ENCODE measurements around the gene OST4.

OST4 gene

DNA sequence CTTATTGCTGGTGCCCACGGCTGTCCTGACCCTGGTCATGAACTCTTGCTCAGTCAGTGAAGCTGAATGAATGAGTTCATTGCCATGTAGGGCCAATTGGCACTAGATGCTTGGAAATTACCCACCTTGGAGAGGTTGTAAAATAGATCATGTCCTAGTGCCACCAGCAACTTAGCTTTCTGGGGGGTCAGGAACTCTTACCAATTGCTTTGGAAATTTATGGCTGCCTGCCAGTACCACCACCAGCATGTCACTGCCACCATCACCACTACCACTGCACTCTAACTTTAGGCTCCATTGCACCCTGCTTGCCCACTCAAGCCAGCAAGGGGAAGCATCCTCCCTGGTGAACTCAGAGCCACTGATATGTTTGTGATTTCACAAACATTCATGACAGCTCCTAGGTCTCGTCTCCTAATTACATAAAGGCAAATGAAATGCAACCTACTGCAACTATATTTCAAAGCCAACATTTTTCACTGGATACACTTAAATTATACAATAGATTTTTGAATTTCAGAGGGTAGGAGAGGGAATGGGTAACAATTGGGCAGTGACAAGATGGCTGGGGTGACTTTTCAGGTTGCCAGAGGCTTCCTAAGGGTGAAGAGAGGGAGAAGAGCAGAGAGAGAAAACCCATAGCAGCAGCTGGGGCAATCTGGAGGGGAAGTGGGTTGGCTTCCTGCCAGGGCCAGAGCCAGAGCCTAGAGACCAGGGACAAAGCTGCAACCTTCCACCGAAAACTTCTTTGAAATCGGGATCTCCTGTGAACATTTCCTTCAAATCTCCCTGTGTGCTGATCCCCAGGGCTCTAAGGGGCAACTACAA is 3.5 kb upstream of the OST4 start:
- DNase-seq (ENCODE audit: low read depth in 1 of 2, low spot score in 1 of 2) = peak in 1 of 2 experiments; percentile 88
- Histone ChIP-seq H3K27me3 (ENCODE audit: insufficient read depth, poor library complexity, severe bottlenecking) (no peaks in the 10 kb centered on the region), H3K4me3 (replicated peaks; ENCODE audit: insufficient read depth, low read length) (no peak overlapping the region), H3K27ac (replicated peaks) (peak overlapping the region; percentile 41)
- peak; percentile 44; the same call in 1 of the 2 replicates for TF ChIP-seq POLR2AphosphoS5 (IDR thresholded peaks at IDR 0.05; ENCODE audit: low read depth)
- TF ChIP-seq, protein P1, sequence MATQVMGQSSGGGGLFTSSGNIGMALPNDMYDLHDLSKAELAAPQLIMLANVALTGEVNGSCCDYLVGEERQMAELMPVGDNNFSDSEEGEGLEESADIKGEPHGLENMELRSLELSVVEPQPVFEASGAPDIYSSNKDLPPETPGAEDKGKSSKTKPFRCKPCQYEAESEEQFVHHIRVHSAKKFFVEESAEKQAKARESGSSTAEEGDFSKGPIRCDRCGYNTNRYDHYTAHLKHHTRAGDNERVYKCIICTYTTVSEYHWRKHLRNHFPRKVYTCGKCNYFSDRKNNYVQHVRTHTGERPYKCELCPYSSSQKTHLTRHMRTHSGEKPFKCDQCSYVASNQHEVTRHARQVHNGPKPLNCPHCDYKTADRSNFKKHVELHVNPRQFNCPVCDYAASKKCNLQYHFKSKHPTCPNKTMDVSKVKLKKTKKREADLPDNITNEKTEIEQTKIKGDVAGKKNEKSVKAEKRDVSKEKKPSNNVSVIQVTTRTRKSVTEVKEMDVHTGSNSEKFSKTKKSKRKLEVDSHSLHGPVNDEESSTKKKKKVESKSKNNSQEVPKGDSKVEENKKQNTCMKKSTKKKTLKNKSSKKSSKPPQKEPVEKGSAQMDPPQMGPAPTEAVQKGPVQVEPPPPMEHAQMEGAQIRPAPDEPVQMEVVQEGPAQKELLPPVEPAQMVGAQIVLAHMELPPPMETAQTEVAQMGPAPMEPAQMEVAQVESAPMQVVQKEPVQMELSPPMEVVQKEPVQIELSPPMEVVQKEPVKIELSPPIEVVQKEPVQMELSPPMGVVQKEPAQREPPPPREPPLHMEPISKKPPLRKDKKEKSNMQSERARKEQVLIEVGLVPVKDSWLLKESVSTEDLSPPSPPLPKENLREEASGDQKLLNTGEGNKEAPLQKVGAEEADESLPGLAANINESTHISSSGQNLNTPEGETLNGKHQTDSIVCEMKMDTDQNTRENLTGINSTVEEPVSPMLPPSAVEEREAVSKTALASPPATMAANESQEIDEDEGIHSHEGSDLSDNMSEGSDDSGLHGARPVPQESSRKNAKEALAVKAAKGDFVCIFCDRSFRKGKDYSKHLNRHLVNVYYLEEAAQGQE (IDR thresholded peaks at IDR 0.05; ENCODE audit: insufficient replicate concordance, low read depth) = no peak
- TF ChIP-seq SPI1 (IDR thresholded peaks at IDR 0.05; ENCODE audit: borderline replicate concordance, low read depth) = peak; percentile 56; the same call in 1 of the 2 replicates

DNA sequence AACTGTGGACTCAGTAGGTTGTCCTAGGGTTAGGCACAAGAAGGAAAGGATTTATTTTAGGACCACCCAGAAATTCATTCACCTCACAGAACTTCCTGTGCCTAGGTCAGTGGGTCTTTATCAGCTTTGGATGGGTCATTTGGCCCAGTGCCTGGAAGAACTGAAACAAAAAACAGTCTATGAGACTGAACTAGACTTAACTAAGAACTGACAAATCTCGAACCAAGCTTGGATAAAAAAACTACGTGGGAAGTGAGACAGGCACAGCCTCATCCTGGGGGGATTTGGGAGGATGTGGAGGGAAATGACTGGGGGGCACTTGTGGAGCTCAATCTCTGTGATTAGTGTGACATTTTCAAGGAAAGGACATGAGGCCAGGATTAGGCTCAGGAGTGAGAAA is 2.3 kb upstream of the OST4 start:
- Histone ChIP-seq H3K27me3 (ENCODE audit: insufficient read depth, poor library complexity, severe bottlenecking) (no peaks in the 10 kb centered on the region), H3K27ac (replicated peaks) (no peak overlapping the region; the same call in 1 of the 2 replicates), H3K4me3 (replicated peaks; ENCODE audit: insufficient read depth, low read length) (no peak overlapping the region)
- TF ChIP-seq, protein P2, sequence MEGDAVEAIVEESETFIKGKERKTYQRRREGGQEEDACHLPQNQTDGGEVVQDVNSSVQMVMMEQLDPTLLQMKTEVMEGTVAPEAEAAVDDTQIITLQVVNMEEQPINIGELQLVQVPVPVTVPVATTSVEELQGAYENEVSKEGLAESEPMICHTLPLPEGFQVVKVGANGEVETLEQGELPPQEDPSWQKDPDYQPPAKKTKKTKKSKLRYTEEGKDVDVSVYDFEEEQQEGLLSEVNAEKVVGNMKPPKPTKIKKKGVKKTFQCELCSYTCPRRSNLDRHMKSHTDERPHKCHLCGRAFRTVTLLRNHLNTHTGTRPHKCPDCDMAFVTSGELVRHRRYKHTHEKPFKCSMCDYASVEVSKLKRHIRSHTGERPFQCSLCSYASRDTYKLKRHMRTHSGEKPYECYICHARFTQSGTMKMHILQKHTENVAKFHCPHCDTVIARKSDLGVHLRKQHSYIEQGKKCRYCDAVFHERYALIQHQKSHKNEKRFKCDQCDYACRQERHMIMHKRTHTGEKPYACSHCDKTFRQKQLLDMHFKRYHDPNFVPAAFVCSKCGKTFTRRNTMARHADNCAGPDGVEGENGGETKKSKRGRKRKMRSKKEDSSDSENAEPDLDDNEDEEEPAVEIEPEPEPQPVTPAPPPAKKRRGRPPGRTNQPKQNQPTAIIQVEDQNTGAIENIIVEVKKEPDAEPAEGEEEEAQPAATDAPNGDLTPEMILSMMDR (IDR thresholded peaks at IDR 0.05; ENCODE audit: insufficient read depth, low read length) = no peak
- TF ChIP-seq GABPA (IDR thresholded peaks at IDR 0.05; ENCODE audit: low read depth) = no peak
- no peak for DNase-seq (ENCODE audit: low read depth in 1 of 2, low spot score in 1 of 2)

DNA sequence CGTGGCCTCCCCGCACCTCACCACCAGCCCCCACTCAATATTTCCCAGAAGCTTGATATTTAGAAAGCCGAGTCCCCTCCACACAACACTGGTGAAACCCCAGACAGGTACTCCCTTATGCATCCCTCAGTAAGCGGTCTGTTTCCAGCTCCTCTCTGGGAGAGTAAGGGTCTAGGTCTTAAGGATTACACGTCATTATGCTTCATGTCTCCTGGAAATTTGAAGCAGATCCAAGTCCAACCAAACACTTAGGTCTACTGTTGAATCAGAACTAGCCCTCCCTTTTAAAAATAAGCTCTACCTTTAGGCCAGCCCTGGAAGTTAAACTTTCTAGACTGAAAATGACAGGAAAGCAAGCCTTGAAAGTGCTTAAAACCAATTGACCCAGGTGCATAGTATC is 1.5 kb upstream of the OST4 start:
- Histone ChIP-seq H3K4me3 (replicated peaks; ENCODE audit: insufficient read depth, low read length) (no peak overlapping the region), H3K27ac (replicated peaks) (no peak overlapping the region; the same call in 1 of the 2 replicates), H3K27me3 (ENCODE audit: insufficient read depth, poor library complexity, severe bottlenecking) (no peaks in the 10 kb centered on the region)
- TF ChIP-seq, protein P2 (IDR thresholded peaks at IDR 0.05; ENCODE audit: insufficient read depth, low read length) = no peak
- TF ChIP-seq, protein P1 (IDR thresholded peaks at IDR 0.05; ENCODE audit: insufficient replicate concordance, low read depth) = no peak
- TF ChIP-seq SPI1 (IDR thresholded peaks at IDR 0.05; ENCODE audit: borderline replicate concordance, low read depth) = no peak
- TF ChIP-seq GABPA (IDR thresholded peaks at IDR 0.05; ENCODE audit: low read depth) = no peak
- no peak for TF ChIP-seq POLR2AphosphoS5 (IDR thresholded peaks at IDR 0.05; ENCODE audit: low read depth)
- DNase-seq (ENCODE audit: low read depth in 1 of 2, low spot score in 1 of 2) = no peak

DNA sequence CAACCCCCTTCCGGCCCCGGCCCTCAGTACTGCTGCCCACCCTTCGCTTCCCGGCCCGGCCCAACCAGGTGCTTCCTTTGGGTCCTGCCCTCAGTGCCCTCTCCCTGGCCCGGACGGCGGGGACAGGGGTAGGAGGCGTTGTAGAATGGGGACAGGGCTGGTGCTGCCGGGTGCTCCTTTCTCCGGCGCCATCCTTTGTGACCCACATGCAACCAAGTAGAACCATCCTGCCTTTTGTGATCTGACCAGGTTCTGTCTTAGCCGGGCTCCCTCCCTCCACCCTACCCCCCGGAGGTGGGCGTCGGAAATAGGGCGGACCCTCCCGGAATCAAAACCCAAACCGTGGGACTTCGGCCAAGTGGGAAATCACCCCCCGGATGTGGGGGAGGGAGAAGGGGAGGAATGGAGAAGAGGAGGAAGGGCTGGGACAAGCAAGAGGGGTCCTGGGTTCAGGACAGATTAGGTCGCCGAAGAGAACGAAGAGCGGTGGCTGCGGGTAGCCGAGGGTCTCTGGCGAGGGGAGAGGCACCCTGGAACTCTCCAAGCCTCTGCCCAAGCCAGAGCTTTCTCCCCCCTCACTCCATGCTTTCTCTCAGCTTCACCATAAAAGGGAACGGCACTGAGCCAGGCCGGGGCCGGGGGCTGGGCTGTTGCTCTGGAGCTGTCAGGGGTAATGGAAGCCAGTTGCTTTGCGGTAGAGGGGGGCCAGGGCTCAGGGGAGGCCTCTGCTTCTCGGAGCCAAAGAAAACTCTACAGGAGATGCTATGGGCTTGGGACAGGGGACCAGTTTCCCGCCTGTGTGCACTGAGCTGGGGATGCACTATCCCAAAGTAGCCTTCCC is 756 bp upstream of the OST4 start:
- Histone ChIP-seq H3K27me3 (ENCODE audit: insufficient read depth, poor library complexity, severe bottlenecking) (no peaks in the 10 kb centered on the region), H3K27ac (replicated peaks) (peak overlapping the region; percentile 73), H3K4me3 (replicated peaks; ENCODE audit: insufficient read depth, low read length) (peak overlapping the region; percentile 92)
- DNase-seq (ENCODE audit: low read depth in 1 of 2, low spot score in 1 of 2) = no peak
- TF ChIP-seq SPI1 (IDR thresholded peaks at IDR 0.05; ENCODE audit: borderline replicate concordance, low read depth) (no peak), GABPA (IDR thresholded peaks at IDR 0.05; ENCODE audit: low read depth) (no peak), POLR2AphosphoS5 (IDR thresholded peaks at IDR 0.05; ENCODE audit: low read depth) (no peak)
- TF ChIP-seq, protein P1 (IDR thresholded peaks at IDR 0.05; ENCODE audit: insufficient replicate concordance, low read depth) = no peak
- TF ChIP-seq, protein P2 (IDR thresholded peaks at IDR 0.05; ENCODE audit: insufficient read depth, low read length) = no peak

Measured in HL-60 (cell line).